IMR-90 (cell line): ENCODE data around the gene PLPP7. TPM values are rescaled to one million over a fixed set of nuclear protein-coding genes. Genes with fewer than 3 reads are reported as not detected.
"Not testable (repeated sequence)": the region's sequence is repeated elsewhere in the genome, so short reads cannot be mapped to it uniquely, and the experiment has no call there.

ENCODE experiments used
- ATAC-seq: fragments of 200-7000 bp; cut with Tn5 transposase; 2 replicates; pipeline ENCODE4 v1.9.1; 2020; ENCODE audit warnings: low read depth, mild to moderate bottlenecking, moderate library complexity
- BruUV-seq: library from RNA; stranded (reverse); fragments of 400-500 nt; replicated peaks from 2 replicates; lab custom pipeline; 2021; lab: Mats Ljungman, UMichigan
- CTCF ChIA-PET: fragments of 300-600 bp; formaldehyde crosslinking; extraction: SDS; loops from one replicate; lab custom pipeline; 2021; ENCODE audit warnings: antibody characterized with exemption; lab: Yijun Ruan, JAX
- POLR2A ChIA-PET: fragments of 300-600 bp; sonication (Branson Sonifier 250); formaldehyde crosslinking; loops from one replicate; lab custom pipeline; 2022; ENCODE audit warnings: antibody characterized with exemption; ENCODE audit not compliant: unreplicated experiment; lab: Charles Lee
- DNase-seq: peaks from one replicate; pipeline ENCODE4 v3.0.0; 2013
- H2AFZ ChIP-seq: replicated peaks from 2 replicates; pipeline ENCODE3; 2013; ENCODE audit warnings: low read length, mild to moderate bottlenecking; ENCODE audit not compliant: poor library complexity
- H2AK5ac ChIP-seq: 2 replicates; pipeline ENCODE4 v1.6.1; 2013; ENCODE audit warnings: low read depth, low read length, inconsistent platforms
- H2AK9ac ChIP-seq: replicated peaks from 2 replicates; pipeline ENCODE3; 2013; ENCODE audit warnings: mild to moderate bottlenecking, low read depth, low read length, moderate library complexity; ENCODE audit not compliant: poor library complexity
- H2BK120ac ChIP-seq: 2 replicates; pipeline ENCODE4 v1.6.1; 2013; ENCODE audit warnings: low read depth, low read length, inconsistent platforms
- H2BK15ac ChIP-seq: 3 replicates; pipeline ENCODE4 v1.6.1; 2013; ENCODE audit warnings: low read depth, low read length, inconsistent platforms
- H2BK20ac ChIP-seq: 2 replicates; pipeline ENCODE4 v1.6.1; 2013; ENCODE audit warnings: low read depth, mild to moderate bottlenecking, inconsistent platforms, low read length, moderate library complexity
- H2BK5ac ChIP-seq: 2 replicates; pipeline ENCODE4 v1.6.1; 2013; ENCODE audit warnings: mild to moderate bottlenecking, low read depth, low read length, inconsistent platforms; ENCODE audit not compliant: poor library complexity, severe bottlenecking
- H3K14ac ChIP-seq: replicated peaks from 2 replicates; pipeline ENCODE4 v1.6.1; 2013; ENCODE audit warnings: low read depth, low read length, inconsistent platforms
- H3K18ac ChIP-seq: 2 replicates; pipeline ENCODE4 v1.6.1; 2013; ENCODE audit warnings: low read depth, low read length, control low read depth
- H3K23ac ChIP-seq: 2 replicates; pipeline ENCODE4 v1.6.1; 2013; ENCODE audit warnings: low read depth, low read length, inconsistent platforms
- H3K27ac ChIP-seq: 2 replicates; pipeline ENCODE4 v1.5.1; 2013; ENCODE audit warnings: mild to moderate bottlenecking, control low read depth, low read length; ENCODE audit not compliant: insufficient read depth
- H3K27me3 ChIP-seq: 2 replicates; pipeline ENCODE4 v1.6.1; 2013; ENCODE audit warnings: low read length; ENCODE audit not compliant: control insufficient read depth, insufficient read depth
- H3K36me3 ChIP-seq: 2 replicates; pipeline ENCODE4 v1.6.1; 2013; ENCODE audit warnings: low read length, mixed read lengths; ENCODE audit not compliant: control insufficient read depth, insufficient read depth
- H3K4ac ChIP-seq: 2 replicates; pipeline ENCODE4 v1.6.1; 2013; ENCODE audit warnings: low read depth, low read length, inconsistent platforms
- H3K4me1 ChIP-seq: 2 replicates; pipeline ENCODE4 v1.6.1; 2013; ENCODE audit warnings: low read length, mixed read lengths; ENCODE audit not compliant: control insufficient read depth, insufficient read depth
- H3K4me2 ChIP-seq: 2 replicates; pipeline ENCODE4 v1.6.1; 2013; ENCODE audit warnings: low read depth, mild to moderate bottlenecking, control low read depth, low read length, moderate library complexity
- H3K4me3 ChIP-seq: 2 replicates; pipeline ENCODE4 v1.5.1; 2013; ENCODE audit warnings: low read depth, mild to moderate bottlenecking, control low read depth, low read length, moderate library complexity; ENCODE audit not compliant: insufficient read depth
- H3K56ac ChIP-seq: 2 replicates; pipeline ENCODE4 v1.6.1; 2013; ENCODE audit warnings: low read length, inconsistent platforms; ENCODE audit not compliant: insufficient read depth; ENCODE audit errors: extremely low read depth
- H3K79me1 ChIP-seq, 2 experiments: 2 replicates each; pipeline ENCODE4 v1.6.1; 2013; ENCODE audit warnings: low read length in 2 of 2, inconsistent platforms in 1 of 2, low read depth in 1 of 2
- H3K9ac ChIP-seq: 2 replicates; pipeline ENCODE4 v1.6.1; 2013; ENCODE audit warnings: low read depth, low read length, control low read depth
- H3K9me1 ChIP-seq: 2 replicates; pipeline ENCODE4 v1.6.1; 2013; ENCODE audit warnings: low read length, inconsistent platforms; ENCODE audit not compliant: insufficient read depth
- H3K9me3 ChIP-seq: 2 replicates; pipeline ENCODE4 v1.6.1; 2013; ENCODE audit warnings: low read length; ENCODE audit not compliant: control insufficient read depth, insufficient read depth
- H4K20me1 ChIP-seq: 2 replicates; pipeline ENCODE4 v1.6.1; 2013; ENCODE audit warnings: low read length, inconsistent platforms; ENCODE audit not compliant: insufficient read depth
- H4K5ac ChIP-seq: 2 replicates; pipeline ENCODE4 v1.6.1; 2013; ENCODE audit warnings: mild to moderate bottlenecking, low read depth, low read length, control low read depth
- H4K8ac ChIP-seq, 2 experiments: 2 replicates each; pipeline ENCODE4 v1.6.1; 2013; ENCODE audit warnings: low read depth in 2 of 2, low read length in 2 of 2, control low read depth in 1 of 2, inconsistent platforms in 1 of 2
- H4K91ac ChIP-seq: 2 replicates; pipeline ENCODE4 v1.6.1; 2013; ENCODE audit warnings: low read depth, low read length, inconsistent platforms; ENCODE audit not compliant: insufficient read depth
- CHD1 ChIP-seq: IDR thresholded peaks from 2 replicates; pipeline ENCODE4 v1.6.1; 2012; ENCODE audit warnings: low read depth, low read length, improper control_type of control experiment
- RFX5 ChIP-seq: IDR thresholded peaks from 2 replicates; pipeline ENCODE4 v1.8.0; 2012; ENCODE audit warnings: low read depth, mild to moderate bottlenecking, low read length, moderate library complexity
- SMC3 ChIP-seq: fragments of 150-350 bp; IDR thresholded peaks from 2 replicates; pipeline ENCODE4 v1.6.1; 2016; ENCODE audit warnings: low read depth, mild to moderate bottlenecking, antibody characterized with exemption, low read length, moderate library complexity
- WGBS, 2 experiments: methylation state at CpG; one replicate each; pipeline versions ENCODE4 v1.1.5 to v1.1.7; 2013; ENCODE audit warnings: missing lambda C conversion rate in 2 of 2; ENCODE audit not compliant: insufficient read length in 1 of 2; ENCODE audit errors: extremely low coverage in 2 of 2; 5-methylcytosine and 5-hydroxymethylcytosine counted together
- dilution Hi-C: fragments of 300-500 bp; cut with HindIII; formaldehyde crosslinking; loops from one replicate; pipeline ENCODE4 v1.14.3; 2018; ENCODE audit warnings: low sequenced_read_pairs; ENCODE audit not compliant: unreplicated experiment
- in situ Hi-C: fragments of 300-500 bp; cut with MboI; formaldehyde crosslinking; loops from 3 replicates; pipeline ENCODE4 v1.14.3; 2019; ENCODE audit warnings: low sequenced_read_pairs, inconsistent platforms, mixed read lengths
- intact Hi-C: fragments of 100-400 bp; cut with micrococcal nuclease; formaldehyde crosslinking; loops from 2 replicates; pipeline ENCODE4 v1.10.0; 2022
- polyA plus RNA-seq, 3 experiments: library from polyadenylated mRNA; depleted of rRNA; stranded (reverse); fragments of >200 nt; gene quantifications; 2 replicates each; pipeline ENCODE4 v1.2.3, GENCODE V29; 2012; ENCODE audit warnings: low replicate concordance in 1 of 3
- total RNA-seq: library from RNA; depleted of rRNA; stranded (reverse); fragments of >200 nt; gene quantifications from 2 replicates; pipeline ENCODE4 v1.2.3, GENCODE V29; 2012
- TF ChIP-seq, protein P1 (sequence below): conservative IDR thresholded peaks from 2 replicates; pipeline ENCODE4 v1.5.1; 2012; ENCODE audit warnings: mild to moderate bottlenecking, low read depth, low read length, improper control_type of control experiment

PLPP7 gene
- total and polyA plus RNA-seq, 2 of the 4 experiments (the other 2 are of a cell fraction), result 0.54 to 1.2 TPM

DNA sequence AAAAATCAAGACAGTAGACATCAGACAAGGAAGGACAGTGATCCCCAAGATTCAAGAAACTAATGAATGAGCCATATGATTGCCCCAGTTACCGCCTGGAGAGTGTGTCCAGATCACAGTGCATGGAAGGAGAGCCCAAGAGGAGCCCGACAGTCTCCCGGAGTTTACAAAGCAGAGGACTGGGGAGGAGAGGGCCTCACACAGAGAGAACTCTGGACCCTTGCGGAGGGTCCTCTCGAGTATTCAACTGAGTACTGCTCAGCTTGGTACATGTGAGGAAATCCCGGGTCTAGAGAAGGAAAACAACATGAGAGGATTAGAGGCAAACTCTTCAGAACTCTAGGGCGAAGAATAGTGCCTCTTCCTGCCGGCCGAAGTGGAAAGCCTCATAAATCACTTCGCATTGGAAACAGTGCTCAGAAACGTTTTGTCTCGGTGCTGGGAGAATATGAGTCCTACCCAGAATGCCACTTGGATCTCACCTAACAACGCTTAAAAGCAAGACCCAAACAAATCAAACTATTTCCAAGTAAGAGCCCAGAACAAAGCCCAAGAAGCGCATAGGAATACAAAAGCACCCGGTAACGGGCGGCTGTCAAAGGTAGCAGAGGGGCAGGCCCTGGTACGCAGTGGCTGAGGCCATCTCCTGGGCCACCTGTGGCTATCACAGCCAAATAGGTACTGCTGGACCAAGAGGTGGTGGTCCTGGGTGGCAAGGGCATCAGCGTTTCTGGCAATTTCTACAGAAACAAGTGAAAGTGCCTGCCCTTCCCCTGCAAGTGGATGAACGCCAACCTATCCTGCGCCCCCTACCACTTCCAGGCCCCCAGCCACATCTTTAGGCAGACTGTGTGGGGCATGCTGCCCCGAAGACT lies 49.2 kb upstream of the PLPP7 start (continued):
- TF ChIP-seq, protein P1, sequence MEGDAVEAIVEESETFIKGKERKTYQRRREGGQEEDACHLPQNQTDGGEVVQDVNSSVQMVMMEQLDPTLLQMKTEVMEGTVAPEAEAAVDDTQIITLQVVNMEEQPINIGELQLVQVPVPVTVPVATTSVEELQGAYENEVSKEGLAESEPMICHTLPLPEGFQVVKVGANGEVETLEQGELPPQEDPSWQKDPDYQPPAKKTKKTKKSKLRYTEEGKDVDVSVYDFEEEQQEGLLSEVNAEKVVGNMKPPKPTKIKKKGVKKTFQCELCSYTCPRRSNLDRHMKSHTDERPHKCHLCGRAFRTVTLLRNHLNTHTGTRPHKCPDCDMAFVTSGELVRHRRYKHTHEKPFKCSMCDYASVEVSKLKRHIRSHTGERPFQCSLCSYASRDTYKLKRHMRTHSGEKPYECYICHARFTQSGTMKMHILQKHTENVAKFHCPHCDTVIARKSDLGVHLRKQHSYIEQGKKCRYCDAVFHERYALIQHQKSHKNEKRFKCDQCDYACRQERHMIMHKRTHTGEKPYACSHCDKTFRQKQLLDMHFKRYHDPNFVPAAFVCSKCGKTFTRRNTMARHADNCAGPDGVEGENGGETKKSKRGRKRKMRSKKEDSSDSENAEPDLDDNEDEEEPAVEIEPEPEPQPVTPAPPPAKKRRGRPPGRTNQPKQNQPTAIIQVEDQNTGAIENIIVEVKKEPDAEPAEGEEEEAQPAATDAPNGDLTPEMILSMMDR, result no peak
- TF ChIP-seq CHD1, result no peak
- TF ChIP-seq RFX5, result no peak
- no peak for TF ChIP-seq SMC3

DNA sequence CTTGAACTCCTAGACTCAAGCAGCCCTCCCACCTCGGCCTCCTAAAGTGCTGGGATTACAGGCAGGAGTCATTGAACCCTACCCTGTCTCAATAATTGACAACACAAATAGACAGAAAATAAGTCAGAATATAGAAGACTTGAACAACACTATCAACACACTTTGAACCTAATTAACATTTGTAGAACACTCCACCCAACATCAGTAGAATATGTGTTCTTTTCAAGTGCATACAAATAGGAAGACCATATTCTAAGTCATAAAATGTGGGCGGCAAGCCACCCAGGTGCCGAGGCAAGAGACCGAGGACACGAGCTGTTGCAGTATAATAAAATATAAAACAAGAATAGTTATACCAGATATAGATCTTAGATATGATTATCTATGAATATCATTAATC lies 45.2 kb upstream of the PLPP7 start:
- H2BK120ac ChIP-seq, H3K79me1 ChIP-seq, H2AK9ac ChIP-seq, H4K91ac ChIP-seq, DNase-seq, in situ Hi-C loops, H4K5ac ChIP-seq, ATAC-seq, H3K36me3 ChIP-seq, H4K8ac ChIP-seq, H3K27ac ChIP-seq, H3K18ac ChIP-seq, H2BK5ac ChIP-seq, POLR2A ChIA-PET, H3K9me3 ChIP-seq, H3K23ac ChIP-seq, H3K4me1 ChIP-seq, H3K9me1 ChIP-seq, H3K4ac ChIP-seq, H2AK5ac ChIP-seq, H3K27me3 ChIP-seq, H3K14ac ChIP-seq, H2BK15ac ChIP-seq, H3K9ac ChIP-seq, dilution Hi-C loops, CTCF ChIA-PET, H3K56ac ChIP-seq, intact Hi-C loops, H2AFZ ChIP-seq, H2BK20ac ChIP-seq, H3K4me3 ChIP-seq, BruUV-seq, H3K4me2 ChIP-seq, H4K20me1 ChIP-seq: not testable (repeated sequence)
- WGBS, 2 experiments, result no CpG with 5 or more reads among the region's 5 CpGs
